T-helper 1 cell treated with Interleukin-12 subunit alpha and Interleukin-12 subunit beta and Interleukin-4 antibody, amounts not matched to agents 30 μg/mL and 1 μg/mL, for 36 hours (primary cell): ENCODE results near the gene LDLRAD4.

Experiments used
- H3K27ac Mint-ChIP-seq: one replicate; pipeline ENCODE4 v1.8.0; 2021; ENCODE audit warnings: mild to moderate bottlenecking, mixed read lengths
- H3K27me3 Mint-ChIP-seq: one replicate; pipeline ENCODE4 v1.8.0; 2021; ENCODE audit warnings: low read depth, mixed read lengths
- H3K36me3 Mint-ChIP-seq: one replicate; pipeline ENCODE4 v1.8.0; 2021; ENCODE audit warnings: low read depth, mixed read lengths
- H3K4me1 Mint-ChIP-seq: one replicate; pipeline ENCODE4 v1.8.0; 2021; ENCODE audit warnings: low read depth, mixed read lengths
- H3K4me3 Mint-ChIP-seq: one replicate; pipeline ENCODE4 v1.8.0; 2021; ENCODE audit warnings: mild to moderate bottlenecking, moderate library complexity, mixed read lengths
- H3K9me3 Mint-ChIP-seq: one replicate; pipeline ENCODE4 v1.8.0; 2021; ENCODE audit warnings: mixed read lengths

The LDLRAD4 gene

GRCh38 chr18:13553449-13553848 is 334.9 kb downstream of the LDLRAD4 start:
- H3K36me3 Mint-ChIP-seq: no peaks in the 10 kb centered on the region
- peaks cover 5% of the 10 kb centered on the region for H3K4me1 Mint-ChIP-seq
- no peak overlapping the region for H3K4me3 Mint-ChIP-seq
- no peaks in the 10 kb centered on the region for H3K9me3 Mint-ChIP-seq
- H3K27me3 Mint-ChIP-seq: no peaks in the 10 kb centered on the region
- no peak overlapping the region for H3K27ac Mint-ChIP-seq

GRCh38 chr18:13555192-13555591 is 336.6 kb downstream of the LDLRAD4 start:
- no peaks in the 10 kb centered on the region for H3K9me3 Mint-ChIP-seq
- H3K27ac Mint-ChIP-seq: no peak overlapping the region

GRCh38 chr18:13555865-13556264 is 337.3 kb downstream of the LDLRAD4 start:
- peaks cover 9% of the 10 kb centered on the region for H3K4me1 Mint-ChIP-seq

More at GRCh38 chr18:13555192-13555591, 336.6 kb downstream of the LDLRAD4 start:
- Mint-ChIP-seq H3K4me3 (no peak overlapping the region), H3K4me1 (peaks cover 9% of the 10 kb centered on the region), H3K36me3 (no peaks in the 10 kb centered on the region), H3K27me3 (no peaks in the 10 kb centered on the region)

GRCh38 chr18:13556502-13556901 is 337.9 kb downstream of the LDLRAD4 start:
- Mint-ChIP-seq H3K9me3 (no peaks in the 10 kb centered on the region), H3K27ac (no peak overlapping the region), H3K4me3 (no peak overlapping the region), H3K36me3 (peaks cover 1% of the 10 kb centered on the region), H3K27me3 (no peaks in the 10 kb centered on the region), H3K4me1 (peaks cover 13% of the 10 kb centered on the region)

More at GRCh38 chr18:13555865-13556264, 337.3 kb downstream of the LDLRAD4 start:
- H3K9me3 Mint-ChIP-seq: no peaks in the 10 kb centered on the region
- H3K27ac Mint-ChIP-seq: no peak overlapping the region
- H3K27me3 Mint-ChIP-seq: no peaks in the 10 kb centered on the region
- H3K4me3 Mint-ChIP-seq: no peak overlapping the region
- no peaks in the 10 kb centered on the region for H3K36me3 Mint-ChIP-seq

GRCh38 chr18:13558124-13558523 is 339.6 kb downstream of the LDLRAD4 start:
- Mint-ChIP-seq H3K27ac (no peak overlapping the region), H3K27me3 (no peaks in the 10 kb centered on the region), H3K4me1 (peaks cover 21% of the 10 kb centered on the region), H3K9me3 (no peaks in the 10 kb centered on the region), H3K36me3 (peaks cover 5% of the 10 kb centered on the region), H3K4me3 (no peak overlapping the region)

- no peak overlapping the region for H3K27ac Mint-ChIP-seq
- no peaks in the 10 kb centered on the region for H3K9me3 Mint-ChIP-seq
- H3K36me3 Mint-ChIP-seq: peaks cover 5% of the 10 kb centered on the region
- no peak overlapping the region for H3K4me3 Mint-ChIP-seq
- H3K27me3 Mint-ChIP-seq: no peaks in the 10 kb centered on the region
- peaks cover 25% of the 10 kb centered on the region for H3K4me1 Mint-ChIP-seq
Observed at GRCh38 chr18:13558790-13559189, 340.2 kb downstream of the LDLRAD4 start.

- peaks cover 5% of the 10 kb centered on the region for H3K36me3 Mint-ChIP-seq
- no peak overlapping the region for H3K27ac Mint-ChIP-seq
- H3K4me3 Mint-ChIP-seq: no peak overlapping the region
- H3K9me3 Mint-ChIP-seq: no peaks in the 10 kb centered on the region
- H3K4me1 Mint-ChIP-seq: peaks cover 27% of the 10 kb centered on the region
- no peaks in the 10 kb centered on the region for H3K27me3 Mint-ChIP-seq
Observed at GRCh38 chr18:13559754-13560153, 341.2 kb downstream of the LDLRAD4 start.

- Mint-ChIP-seq H3K4me3 (no peak overlapping the region), H3K9me3 (no peaks in the 10 kb centered on the region), H3K4me1 (peaks cover 29% of the 10 kb centered on the region), H3K27ac (no peak overlapping the region), H3K36me3 (peaks cover 5% of the 10 kb centered on the region), H3K27me3 (no peaks in the 10 kb centered on the region)
Observed at GRCh38 chr18:13560306-13560705, 341.7 kb downstream of the LDLRAD4 start.

GRCh38 chr18:13562494-13563029 is 344.0 kb downstream of the LDLRAD4 start:
- Mint-ChIP-seq H3K36me3 (peaks cover 5% of the 10 kb centered on the region), H3K27me3 (no peaks in the 10 kb centered on the region), H3K27ac (peak overlapping the region; percentile 92), H3K4me1 (peaks cover 40% of the 10 kb centered on the region), H3K9me3 (no peaks in the 10 kb centered on the region), H3K4me3 (peak overlapping the region; percentile 64)

GRCh38 chr18:13563390-13563805 is 344.8 kb downstream of the LDLRAD4 start:
- H3K36me3 Mint-ChIP-seq: peaks cover 5% of the 10 kb centered on the region
- H3K4me1 Mint-ChIP-seq: peaks cover 40% of the 10 kb centered on the region
- no peaks in the 10 kb centered on the region for H3K27me3 Mint-ChIP-seq
- no peak overlapping the region for H3K4me3 Mint-ChIP-seq
- no peaks in the 10 kb centered on the region for H3K9me3 Mint-ChIP-seq
- peak overlapping the region; percentile 92 for H3K27ac Mint-ChIP-seq

GRCh38 chr18:13564579-13564978 is 346.0 kb downstream of the LDLRAD4 start:
- no peak overlapping the region for H3K27ac Mint-ChIP-seq
- no peaks in the 10 kb centered on the region for H3K9me3 Mint-ChIP-seq
- no peak overlapping the region for H3K4me3 Mint-ChIP-seq
- H3K36me3 Mint-ChIP-seq: peaks cover 5% of the 10 kb centered on the region
- no peaks in the 10 kb centered on the region for H3K27me3 Mint-ChIP-seq
- peaks cover 45% of the 10 kb centered on the region for H3K4me1 Mint-ChIP-seq

- H3K27ac Mint-ChIP-seq: no peak overlapping the region
- no peaks in the 10 kb centered on the region for H3K9me3 Mint-ChIP-seq
- H3K36me3 Mint-ChIP-seq: peaks cover 5% of the 10 kb centered on the region
- no peak overlapping the region for H3K4me3 Mint-ChIP-seq
- peaks cover 48% of the 10 kb centered on the region for H3K4me1 Mint-ChIP-seq
- no peaks in the 10 kb centered on the region for H3K27me3 Mint-ChIP-seq
Observed at GRCh38 chr18:13565228-13565627, 346.7 kb downstream of the LDLRAD4 start.

GRCh38 chr18:13566941-13567746 is 348.6 kb downstream of the LDLRAD4 start:
- H3K27ac Mint-ChIP-seq: peak overlapping the region; percentile 67
- no peaks in the 10 kb centered on the region for H3K9me3 Mint-ChIP-seq
- H3K4me1 Mint-ChIP-seq: peaks cover 53% of the 10 kb centered on the region
- H3K4me3 Mint-ChIP-seq: no peak overlapping the region
- H3K36me3 Mint-ChIP-seq: peaks cover 3% of the 10 kb centered on the region
- no peaks in the 10 kb centered on the region for H3K27me3 Mint-ChIP-seq

- Mint-ChIP-seq H3K4me1 (peaks cover 44% of the 10 kb centered on the region), H3K9me3 (no peaks in the 10 kb centered on the region), H3K27me3 (no peaks in the 10 kb centered on the region), H3K36me3 (no peaks in the 10 kb centered on the region), H3K27ac (peak overlapping the region; percentile 7), H3K4me3 (no peak overlapping the region)
Observed at GRCh38 chr18:13568443-13569392, 350.2 kb downstream of the LDLRAD4 start.
